NCI-H2196 treated with DMSO at 0.1 percent for 48 hours (cell line): Measurements from ENCODE around the gene SWAP70.
"Not testable (repeated sequence)": the region's sequence is repeated elsewhere in the genome, so short reads cannot be mapped to it uniquely, and the experiment has no call there.

Experiments
- DNase-seq: peaks from one replicate; lab custom pipeline; 2025; ENCODE audit not compliant: unreplicated experiment; lab: John Stamatoyannopoulos, UW

Gene SWAP70

DNA sequence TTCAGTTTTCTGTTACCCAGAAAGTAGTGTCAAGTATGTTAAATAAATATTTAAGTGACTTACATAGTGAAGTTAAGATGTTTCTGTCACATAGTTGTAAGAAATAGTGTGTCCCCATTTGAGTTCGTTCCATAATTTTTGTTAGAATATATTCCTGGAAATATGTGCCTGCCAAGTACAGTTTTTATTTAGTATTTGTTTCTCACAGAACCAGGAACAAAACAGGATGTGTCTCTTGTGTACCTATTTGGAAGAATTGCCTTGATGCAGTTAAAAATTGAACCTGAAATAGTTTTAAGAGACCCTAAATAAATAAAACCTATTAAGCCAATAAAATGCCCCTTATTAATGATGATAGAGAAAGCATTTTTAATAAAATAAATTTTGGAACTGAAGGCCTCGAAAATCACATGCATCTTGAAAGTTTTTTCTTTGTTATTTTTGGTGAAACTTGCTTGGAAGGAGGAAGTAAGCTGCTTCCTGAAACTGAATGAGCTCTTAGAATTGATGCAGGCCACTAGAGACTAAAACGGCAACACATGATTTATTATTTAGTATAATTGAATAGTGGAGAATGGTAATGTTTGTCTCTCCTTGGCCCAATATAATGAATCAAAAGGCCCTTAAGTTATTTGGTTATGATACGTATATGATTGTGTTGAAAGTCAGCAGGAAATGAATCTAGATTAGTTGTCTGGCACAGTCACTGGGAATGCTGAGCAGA is 55.9 kb downstream of the SWAP70 start:
- DNase-seq = no peak

DNA sequence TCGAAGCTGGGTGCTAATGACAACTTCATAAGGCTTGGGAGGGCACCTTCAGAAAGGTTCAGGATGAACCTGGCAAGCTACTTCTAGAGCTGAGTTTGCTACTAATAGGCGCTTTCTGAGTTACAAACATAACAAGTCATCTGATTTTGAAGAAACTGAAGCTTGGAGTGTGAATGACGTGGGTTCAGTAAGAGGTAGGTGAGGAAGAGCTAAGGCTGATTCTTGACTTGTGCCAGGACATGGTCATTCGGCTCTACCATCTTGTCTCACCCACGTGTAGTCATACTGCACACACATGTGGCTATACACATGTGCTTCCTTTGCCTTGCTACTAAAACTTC is 56.4 kb downstream of the SWAP70 start:
- DNase-seq = no peak

DNA sequence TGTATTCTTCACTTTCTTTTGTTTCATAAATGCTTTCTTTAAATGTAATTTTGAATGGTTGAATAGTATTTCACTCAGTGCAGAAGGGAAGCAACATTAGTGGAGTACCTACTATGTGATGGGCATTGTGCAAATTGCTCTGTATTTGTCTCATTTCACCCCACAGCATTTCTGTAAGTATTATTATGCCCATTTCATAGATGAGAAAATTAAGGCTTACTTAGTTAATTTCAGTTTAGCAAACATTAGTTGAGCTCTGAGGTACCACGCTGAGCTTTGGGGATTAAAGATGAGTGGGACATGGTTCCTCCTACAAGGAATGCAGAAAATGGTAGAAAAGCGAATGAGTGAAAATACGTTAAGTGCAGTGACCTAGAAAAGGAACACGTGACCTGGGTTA is 58.1 kb downstream of the SWAP70 start:
- no peak for DNase-seq

DNA sequence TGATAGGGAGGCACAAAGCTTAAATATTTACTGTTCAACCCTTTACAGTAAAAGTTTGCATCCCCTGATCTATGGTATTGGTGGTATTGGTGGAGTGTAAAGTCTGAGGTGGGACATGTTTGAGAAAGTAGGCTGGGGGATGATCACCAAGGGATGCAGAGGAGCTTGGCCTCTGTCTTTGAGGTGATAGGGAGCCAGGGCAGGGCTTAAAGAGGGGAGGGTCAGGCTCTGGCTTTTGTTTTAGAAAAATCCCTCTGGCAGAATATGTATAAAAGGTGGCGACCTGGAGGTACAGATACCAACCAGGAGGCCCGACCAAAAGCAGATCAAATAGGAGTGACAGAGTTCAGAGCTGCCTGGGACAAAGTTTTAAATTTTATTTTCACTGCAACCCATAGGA is 59.0 kb downstream of the SWAP70 start:
- DNase-seq = no peak

DNA sequence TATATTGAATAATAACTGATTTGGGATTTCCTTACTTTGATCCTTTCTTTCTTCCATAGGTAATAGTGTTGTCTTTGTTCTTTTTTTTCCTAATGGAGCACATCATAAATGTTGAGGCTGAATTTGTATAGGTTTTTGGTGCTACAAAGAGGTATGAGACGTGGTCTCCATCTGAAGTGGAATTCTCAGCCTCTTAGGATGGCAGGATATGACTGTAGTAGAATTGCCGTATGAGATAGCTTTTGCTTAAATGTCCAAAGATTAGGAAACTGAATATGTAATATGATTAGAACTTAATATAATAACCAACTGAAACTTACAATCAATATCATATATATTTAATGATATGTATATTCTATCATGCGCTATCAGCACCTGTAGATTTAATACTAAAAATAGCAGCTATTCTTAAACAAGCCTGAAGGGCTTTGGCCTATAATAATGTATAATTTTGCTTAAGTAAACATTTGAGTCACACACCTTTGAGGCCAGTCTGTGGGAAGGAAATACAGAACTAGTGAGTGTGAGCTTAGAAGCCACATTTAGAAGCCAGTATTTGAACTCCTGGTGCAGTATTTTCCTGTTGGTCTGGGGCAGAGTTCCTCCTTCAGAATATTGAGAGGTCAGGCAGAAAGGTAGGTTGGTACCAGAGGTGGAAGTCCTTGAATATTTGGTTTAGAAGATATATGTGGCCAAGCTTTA is 62.6 kb downstream of the SWAP70 start:
- DNase-seq = no peak

DNA sequence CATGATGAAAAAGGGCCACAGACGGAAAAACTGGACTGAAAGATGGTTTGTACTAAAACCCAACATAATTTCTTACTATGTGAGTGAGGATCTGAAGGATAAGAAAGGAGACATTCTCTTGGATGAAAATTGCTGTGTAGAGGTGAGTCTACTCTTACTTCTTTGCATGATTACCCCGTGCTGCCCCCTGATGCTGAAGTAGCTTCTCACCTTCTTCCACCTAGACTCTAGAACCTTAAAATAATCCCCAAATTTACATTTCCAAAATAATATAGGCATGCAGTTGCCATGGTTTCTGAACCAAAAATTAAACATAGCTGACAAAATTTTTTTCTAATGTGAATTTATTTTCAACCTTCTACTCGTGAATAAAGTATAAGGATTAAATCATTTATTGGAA is 64.2 kb downstream of the SWAP70 start:
- DNase-seq = no peak

DNA sequence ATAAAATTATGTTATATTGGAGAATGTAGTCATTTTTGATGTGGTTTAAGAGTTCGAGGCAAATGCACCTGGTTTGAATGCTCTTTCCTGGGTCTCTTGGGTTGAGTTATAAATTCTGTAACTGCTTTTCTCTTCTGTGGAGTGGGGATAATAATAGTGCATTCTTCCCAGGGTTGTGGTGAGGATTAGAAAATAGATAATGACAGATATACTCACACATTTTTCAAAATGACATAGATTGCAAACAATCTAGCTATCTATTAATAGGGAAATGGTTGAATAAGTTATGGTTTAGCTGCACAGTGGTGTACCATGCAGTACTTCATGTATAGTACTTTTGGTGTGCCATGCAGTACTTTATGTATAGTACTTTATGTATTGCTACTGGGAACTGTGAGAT is 67.4 kb downstream of the SWAP70 start:
- DNase-seq = no peak

DNA sequence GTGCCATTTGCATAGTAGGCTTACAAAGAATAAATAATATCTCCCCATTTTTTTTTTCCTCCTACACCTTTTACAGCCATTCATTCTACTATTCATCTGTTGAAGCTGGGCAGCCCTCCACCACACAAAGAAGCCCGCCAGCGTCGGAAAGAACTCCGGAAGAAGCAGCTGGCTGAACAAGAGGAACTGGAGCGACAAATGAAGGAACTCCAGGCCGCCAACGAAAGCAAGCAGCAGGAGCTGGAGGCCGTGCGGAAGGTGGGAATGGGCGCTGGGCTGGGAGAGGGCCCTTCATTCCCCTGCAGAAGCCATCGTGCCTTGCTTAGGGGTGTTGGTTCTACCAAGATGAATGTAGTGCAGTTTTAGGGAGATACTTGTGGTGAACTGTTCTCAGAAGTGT is 68.6 kb downstream of the SWAP70 start:
- DNase-seq = no peak

DNA sequence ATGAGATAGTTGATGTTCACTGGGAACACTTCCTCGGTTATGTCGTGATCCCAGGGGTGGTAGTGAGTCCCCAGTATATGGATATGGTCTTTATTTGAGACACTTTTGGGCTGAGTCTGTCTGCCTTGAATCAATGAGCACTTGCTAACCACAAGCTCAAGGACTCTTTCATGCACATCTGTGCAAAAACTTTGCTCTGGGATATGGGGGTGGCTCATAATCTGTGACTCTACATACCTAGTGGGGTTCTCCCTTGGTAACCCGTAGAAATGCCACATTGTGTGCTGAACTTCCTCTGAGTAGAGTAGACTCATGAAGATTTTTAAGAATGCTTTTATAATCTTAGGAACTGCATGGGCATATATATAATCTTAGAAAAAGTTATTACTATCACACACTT is 69.3 kb downstream of the SWAP70 start:
- DNase-seq = no peak

DNA sequence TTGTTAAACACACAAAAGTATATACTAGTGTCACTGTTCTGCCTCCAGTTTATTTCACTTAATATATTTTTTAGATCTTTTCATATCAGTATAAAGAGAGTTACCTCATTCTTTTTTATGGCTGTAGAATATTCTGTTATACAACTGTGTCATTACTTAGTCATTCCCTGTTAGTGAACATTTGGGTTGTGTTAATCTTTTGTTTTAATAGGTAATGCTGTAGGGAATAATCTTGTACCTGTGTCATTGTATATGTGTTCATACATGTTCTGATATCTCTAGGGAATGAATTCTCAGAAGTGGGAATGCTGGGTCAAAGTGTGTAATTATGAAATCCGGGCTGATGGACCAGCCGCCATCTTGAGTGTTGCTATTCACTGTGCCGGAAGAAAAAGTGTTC is 71.4 kb downstream of the SWAP70 start:
- no peak for DNase-seq

DNA sequence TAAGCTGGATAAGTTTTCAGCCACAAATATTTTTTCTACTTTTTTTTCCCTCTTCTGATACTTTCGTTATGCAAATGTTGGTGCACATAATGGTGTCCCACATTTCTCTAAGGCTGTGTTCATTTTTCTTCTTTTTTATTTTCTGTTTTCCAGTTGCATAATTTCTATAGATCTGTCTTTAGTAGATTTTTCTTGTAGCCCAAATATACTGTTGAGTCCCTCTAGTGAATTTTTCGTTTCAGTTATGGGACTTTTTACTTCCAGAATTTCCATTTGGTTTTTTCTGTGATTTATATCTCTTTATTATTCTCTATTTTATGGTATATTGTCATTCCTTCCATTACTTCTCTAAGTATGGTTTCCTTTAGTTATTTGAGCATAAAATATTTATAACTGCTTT is 72.0 kb downstream of the SWAP70 start:
- no peak for DNase-seq

DNA sequence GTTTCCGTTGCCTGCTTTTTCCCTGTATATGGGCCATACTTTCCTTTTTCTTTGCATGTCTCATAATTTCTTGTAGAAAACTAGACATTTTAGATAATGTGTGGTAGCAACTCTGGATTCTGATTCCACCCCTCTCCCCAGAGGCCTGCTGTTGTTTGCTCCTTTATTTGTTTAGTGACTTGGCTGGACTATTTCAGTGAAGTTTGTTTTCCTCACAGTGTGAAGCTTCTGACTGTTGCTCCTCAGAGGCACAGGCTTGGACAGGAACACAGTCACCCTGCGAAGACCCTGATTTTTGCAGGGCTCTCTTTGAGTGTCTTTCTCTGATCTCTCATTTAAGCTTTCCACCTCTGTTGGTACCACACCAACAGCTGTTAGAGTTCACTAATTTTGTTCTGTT is 72.5 kb downstream of the SWAP70 start:
- no peak for DNase-seq

DNA sequence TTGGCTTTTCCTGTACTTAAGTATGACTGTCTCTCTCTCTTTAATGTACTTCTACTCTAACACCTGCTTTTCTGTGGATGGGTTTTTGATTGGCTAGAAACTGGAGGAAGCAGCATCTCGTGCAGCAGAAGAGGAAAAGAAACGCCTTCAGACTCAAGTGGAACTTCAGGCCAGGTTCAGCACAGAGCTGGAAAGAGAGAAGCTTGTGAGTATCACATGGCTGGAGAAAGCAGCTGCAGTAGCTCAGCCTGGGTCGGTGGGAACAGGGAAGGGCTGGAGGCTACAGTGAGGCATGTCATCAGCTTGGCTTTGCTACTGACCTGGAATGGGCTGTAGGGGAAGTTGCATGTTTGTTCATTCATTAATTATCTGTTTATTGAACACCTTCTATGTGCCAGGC is 74.2 kb downstream of the SWAP70 start:
- DNase-seq = no peak

DNA sequence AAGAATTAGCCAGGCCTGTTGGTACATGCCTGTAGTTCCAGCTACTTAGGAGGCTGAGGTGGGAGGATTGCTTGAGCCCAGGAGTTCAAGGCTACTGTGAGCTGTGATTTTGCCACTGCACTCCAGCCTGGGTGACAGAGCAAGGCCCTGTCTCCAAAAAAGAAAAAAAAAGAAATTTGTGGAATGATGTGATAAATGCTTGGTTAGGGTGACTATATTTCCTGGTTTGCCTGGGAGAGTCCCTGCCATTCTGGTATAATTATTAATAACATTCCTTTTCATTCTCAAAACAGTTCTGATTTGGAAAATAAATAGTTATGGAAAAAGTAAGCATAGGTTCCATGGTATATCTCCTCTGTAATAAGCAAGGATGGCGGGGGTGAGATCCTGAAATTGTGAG is 74.8 kb downstream of the SWAP70 start:
- DNase-seq = no peak

DNA sequence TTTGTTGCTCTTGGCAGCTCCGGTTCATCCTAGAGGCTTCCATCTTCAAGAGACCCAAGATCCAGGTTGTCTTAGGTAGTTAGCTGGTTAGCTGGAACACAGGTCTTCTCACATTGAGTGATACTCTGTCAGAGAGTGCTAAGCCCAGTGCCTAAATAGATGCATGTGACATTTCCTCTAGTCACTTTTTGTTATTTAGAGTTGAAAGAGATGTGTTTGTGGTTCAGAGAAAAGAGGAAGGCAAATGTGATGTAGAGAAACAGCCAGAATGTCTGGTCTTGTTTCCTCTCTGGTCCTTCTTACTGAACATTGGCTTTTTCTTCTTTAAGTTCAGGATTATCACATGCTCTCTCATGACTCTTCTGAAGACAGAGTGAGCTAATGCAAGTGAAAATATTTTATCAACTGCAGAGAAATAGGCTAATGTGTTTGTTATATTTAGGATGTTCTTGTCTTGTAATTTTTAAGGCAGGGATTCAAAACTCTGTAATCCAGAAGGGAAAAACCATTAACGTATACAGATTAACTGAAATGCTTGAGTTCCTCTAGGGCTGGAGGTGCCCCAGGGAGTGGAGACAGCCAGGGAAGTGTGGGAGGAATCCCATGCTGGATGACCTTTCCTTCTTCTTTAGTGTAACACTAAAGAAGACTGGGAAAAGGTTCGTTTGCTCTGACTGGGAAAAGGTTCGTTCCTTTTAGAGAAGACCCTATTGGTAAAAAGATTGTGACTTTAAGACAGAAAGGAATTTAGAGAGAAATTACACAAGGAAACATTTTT is 75.4 kb downstream of the SWAP70 start:
- DNase-seq = no peak

DNA sequence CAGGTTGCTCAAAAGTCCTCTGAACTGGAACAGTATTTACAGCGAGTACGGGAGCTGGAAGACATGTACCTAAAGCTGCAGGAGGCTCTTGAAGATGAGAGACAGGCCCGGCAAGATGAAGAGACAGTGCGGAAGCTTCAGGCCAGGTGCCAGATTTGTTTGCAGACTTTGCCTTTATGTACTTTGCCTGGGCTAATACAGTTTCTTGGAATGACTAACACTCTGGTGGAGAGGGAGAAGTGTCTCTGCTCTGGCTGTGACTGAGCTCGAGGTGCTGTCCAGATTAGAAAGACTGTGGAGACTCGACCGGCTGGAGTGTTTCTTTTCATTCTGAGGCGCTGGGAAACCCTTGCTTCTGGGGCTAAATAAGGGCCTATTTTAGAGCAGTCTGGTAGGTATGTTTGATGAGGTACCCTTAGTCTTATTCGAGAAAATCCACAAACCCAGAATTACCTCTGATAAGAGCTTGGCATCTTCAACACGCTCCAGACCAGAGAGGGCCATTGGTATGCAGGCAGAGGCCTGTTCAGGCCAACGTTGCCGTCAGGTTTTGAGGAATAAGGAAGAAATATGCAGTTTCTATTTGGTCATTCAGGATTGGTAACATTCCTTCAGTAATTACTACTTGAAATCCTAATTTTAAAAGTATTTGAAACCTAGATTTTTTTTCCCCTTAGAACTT is 76.5 kb downstream of the SWAP70 start:
- DNase-seq = no peak

DNA sequence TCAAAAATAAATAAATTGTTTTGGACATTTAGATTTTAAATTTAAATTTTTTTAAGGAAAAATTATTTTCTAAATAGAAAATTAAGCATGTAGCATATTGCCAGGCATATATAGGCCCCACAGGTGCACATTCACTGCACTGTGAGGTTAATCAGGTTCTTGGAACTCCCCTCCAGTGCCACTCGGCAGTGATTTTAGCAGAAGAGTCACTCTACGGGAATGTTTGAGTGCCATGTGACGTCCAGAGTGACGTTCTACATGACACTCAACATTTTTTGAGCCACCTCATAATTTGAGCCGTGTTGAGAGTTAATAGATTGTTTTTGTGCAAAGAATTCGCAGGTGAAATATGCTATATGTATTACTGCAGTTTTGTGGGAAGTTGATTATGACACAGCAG is 77.4 kb downstream of the SWAP70 start:
- no peak for DNase-seq

DNA sequence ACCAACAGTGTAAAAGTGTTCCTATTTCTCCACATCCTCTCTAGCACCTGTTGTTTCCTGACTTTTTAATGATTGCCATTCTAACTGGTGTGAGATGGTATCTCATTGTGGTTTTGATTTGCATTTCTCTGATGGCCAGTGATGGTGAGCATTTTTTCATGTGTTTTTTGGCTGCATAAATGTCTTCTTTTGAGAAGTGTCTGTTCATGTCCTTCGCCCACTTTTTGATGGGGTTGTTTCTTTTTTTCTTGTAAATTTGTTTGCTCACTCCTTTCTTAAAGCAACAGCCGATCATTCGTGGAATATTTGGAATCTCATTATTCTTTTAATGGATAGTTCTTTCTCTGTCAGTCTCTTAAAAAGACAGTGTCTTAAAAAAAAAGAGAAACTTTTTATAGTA is 79.6 kb downstream of the SWAP70 start:
- DNase-seq = not testable (repeated sequence)

DNA sequence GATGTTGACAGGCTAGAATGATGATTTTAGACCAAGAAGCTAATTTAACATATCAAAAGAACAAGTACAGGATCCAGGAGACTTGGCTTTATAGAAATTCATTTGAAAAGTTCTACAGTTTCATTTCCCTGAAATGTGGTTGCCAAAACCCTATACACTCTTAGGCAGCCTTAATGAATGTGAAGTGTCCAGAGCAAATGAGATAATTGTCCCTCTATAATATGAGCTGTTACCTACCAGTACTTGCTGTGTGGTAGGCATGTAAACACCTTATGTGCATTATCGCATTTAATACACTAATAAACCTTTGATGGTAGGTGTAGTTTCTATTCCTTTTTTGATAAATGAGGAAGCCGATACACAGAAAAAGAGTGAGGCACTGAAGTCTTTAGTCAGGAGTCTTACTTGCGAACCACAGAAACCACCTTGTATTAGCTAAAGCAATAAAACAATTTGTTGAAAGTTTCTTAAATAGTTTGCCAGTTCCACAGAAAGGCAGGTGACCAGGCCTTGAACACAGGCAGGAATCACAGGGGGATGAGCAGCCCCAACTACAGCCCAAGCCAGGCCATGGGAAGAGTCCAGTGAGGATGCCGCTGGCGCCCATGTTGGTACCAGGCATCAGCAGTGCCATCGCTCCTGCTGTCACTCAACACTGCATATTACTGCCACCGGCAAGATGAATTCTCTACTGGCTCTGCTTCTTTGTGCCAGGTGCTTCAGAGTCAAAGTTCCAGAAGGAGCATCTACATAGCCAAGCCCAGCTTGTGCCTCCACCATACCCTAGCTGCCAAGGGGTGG is 81.7 kb downstream of the SWAP70 start:
- DNase-seq = no peak

DNA sequence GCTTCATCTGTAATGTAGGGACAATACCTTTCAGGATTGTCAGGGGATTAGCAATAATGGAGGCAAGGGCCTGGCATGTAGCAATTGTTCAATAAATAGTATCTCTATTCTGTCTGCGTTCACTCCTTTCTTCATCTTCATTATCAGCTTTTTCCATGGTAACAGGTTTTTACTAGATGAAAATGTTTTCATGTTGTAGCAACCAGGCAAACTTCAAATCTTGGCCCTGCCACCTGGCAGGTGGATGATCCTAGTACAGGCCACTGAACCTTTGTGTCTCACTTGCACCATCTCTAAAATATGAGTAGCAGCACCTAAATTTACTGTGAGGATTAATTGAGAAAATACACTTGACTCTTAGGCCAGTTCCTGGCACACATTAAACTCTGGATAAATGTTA is 83.4 kb downstream of the SWAP70 start:
- DNase-seq = no peak

DNA sequence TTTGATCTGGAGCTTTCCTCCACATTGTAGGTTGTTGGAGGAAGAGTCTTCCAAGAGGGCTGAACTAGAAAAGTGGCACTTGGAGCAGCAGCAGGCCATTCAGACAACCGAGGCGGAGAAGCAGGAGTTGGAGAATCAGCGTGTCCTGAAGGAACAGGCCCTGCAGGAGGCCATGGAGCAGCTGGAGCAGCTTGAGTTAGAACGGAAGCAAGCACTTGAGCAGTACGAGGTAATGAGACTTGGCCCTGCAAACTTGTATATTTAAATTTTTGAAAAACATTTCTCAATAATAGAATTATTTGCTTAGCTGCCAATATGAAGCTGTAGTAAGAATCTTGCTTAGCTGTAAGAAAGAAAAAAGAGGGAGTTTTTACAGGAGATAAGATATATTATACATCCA is 84.0 kb downstream of the SWAP70 start:
- no peak for DNase-seq
